ENCODE data around the gene SIRPA.

GRCh38 chr20:1876217-1876921 is 18.8 kb upstream of the SIRPA start:
- no peak for TF ChIP-seq CTCF (IDR thresholded peaks at IDR 0.05; ENCODE audit: insufficient read depth, low read depth, low read length)
- no peak for TF ChIP-seq EZH2 (IDR thresholded peaks at IDR 0.05; ENCODE audit: insufficient read depth, low read length)
